ENCODE data around the gene UBE2E2. TPM values are rescaled to one million over a fixed set of nuclear protein-coding genes. Genes with fewer than 3 reads are reported as not detected.

Gene UBE2E2
- total RNA-seq, 1 experiment from 2014 or later: 38.6 TPM

GRCh38 chr3:23192816-23193215 lies 10.3 kb upstream of the UBE2E2 start:
- H3K23ac ChIP-seq (ENCODE audit: insufficient read length, low read depth, low read length): no peak overlapping the region
- no peak overlapping the region for H3K4me2 ChIP-seq (ENCODE audit: insufficient read depth, insufficient read length, low read length)
- no peak overlapping the region for H2BK20ac ChIP-seq (ENCODE audit: low read depth, low read length, poor library complexity, severe bottlenecking)
- H4K8ac ChIP-seq (replicated peaks; ENCODE audit: insufficient read length, low read depth, low read length): no peak overlapping the region
- H3K9me3 ChIP-seq (ENCODE audit: control insufficient read depth, low read depth, low read length): no peaks in the 10 kb centered on the region
- H3K27ac ChIP-seq (ENCODE audit: insufficient read length, low read depth, low read length): no peak overlapping the region
- H4K5ac ChIP-seq (ENCODE audit: insufficient read length, low read depth, low read length): no peak overlapping the region
- no peak overlapping the region for H3K4me3 Mint-ChIP-seq
- no peak overlapping the region for H2BK5ac ChIP-seq (ENCODE audit: insufficient read length, low read length)
- H3K4me1 ChIP-seq (ENCODE audit: insufficient read depth, low read length): no peaks in the 10 kb centered on the region; the same call in 1 of the 2 replicates
- DNase-seq: no peak
- H3K27ac Mint-ChIP-seq: no peak overlapping the region
- no peaks in the 10 kb centered on the region for H3K27me3 Mint-ChIP-seq (ENCODE audit: low read depth)
- H3K56ac ChIP-seq (ENCODE audit: insufficient read length, low read depth, low read length): no peak overlapping the region
- WGBS (ENCODE audit: extremely low coverage, insufficient read length, low lambda C conversion rate): no CpG with 5 or more reads among the region's 2 CpGs
- H2AK5ac ChIP-seq (ENCODE audit: insufficient read length, low read length): no peak overlapping the region
- no peaks in the 10 kb centered on the region for H3K23me2 ChIP-seq (ENCODE audit: insufficient read length, low read depth, low read length, poor library complexity, severe bottlenecking)
- H2BK120ac ChIP-seq (ENCODE audit: low read depth, low read length, poor library complexity, severe bottlenecking): no peak overlapping the region
- no peak overlapping the region for H3K9ac ChIP-seq (ENCODE audit: extremely low read depth, insufficient read length, low read length)
- no peak overlapping the region for H3K14ac ChIP-seq (ENCODE audit: insufficient read depth, low read length)
- H3K79me1 ChIP-seq (ENCODE audit: insufficient read depth, low read depth, low read length, poor library complexity, severe bottlenecking): no peaks in the 10 kb centered on the region
- peaks cover 4 to 6% of the 10 kb centered on the region in 2 experiments; a peak in 3 of 4 replicates for H3K4me1 Mint-ChIP-seq
- H3K27me3 ChIP-seq (ENCODE audit: insufficient read depth, low read length): no peaks in the 10 kb centered on the region
- no peaks in the 10 kb centered on the region for H3K9me3 Mint-ChIP-seq
- no peak overlapping the region for H3T11ph ChIP-seq (ENCODE audit: low read length)
- H4K20me1 ChIP-seq (ENCODE audit: control insufficient read depth, insufficient read depth, insufficient read length): no peaks in the 10 kb centered on the region
- no peak overlapping the region for H4K91ac ChIP-seq (ENCODE audit: insufficient read length, low read depth, low read length)
- H3K4ac ChIP-seq (ENCODE audit: low read depth, low read length): no peak overlapping the region
- H2AFZ ChIP-seq (ENCODE audit: low read length): no peak overlapping the region
- H2BK15ac ChIP-seq (ENCODE audit: low read depth, low read length): no peak overlapping the region
- H3K36me3 Mint-ChIP-seq (ENCODE audit: insufficient read depth in 1 of 3, low read depth in 3 of 3): no peaks in the 10 kb centered on the region; a peak in 1 of 7 replicates
- no peak overlapping the region for H2BK12ac ChIP-seq (ENCODE audit: insufficient read length, low read depth, low read length)
- TF ChIP-seq CTCF (conservative IDR thresholded peaks at IDR 0.05): no peak
- no peak overlapping the region for H3K18ac ChIP-seq (ENCODE audit: insufficient read length, low read depth, low read length)
- H3K79me2 ChIP-seq (ENCODE audit: insufficient read depth, low read length): no peaks in the 10 kb centered on the region

Measured in H9 (cell line).